Measurements from ENCODE around the gene CNRIP1.

Gene CNRIP1

DNA sequence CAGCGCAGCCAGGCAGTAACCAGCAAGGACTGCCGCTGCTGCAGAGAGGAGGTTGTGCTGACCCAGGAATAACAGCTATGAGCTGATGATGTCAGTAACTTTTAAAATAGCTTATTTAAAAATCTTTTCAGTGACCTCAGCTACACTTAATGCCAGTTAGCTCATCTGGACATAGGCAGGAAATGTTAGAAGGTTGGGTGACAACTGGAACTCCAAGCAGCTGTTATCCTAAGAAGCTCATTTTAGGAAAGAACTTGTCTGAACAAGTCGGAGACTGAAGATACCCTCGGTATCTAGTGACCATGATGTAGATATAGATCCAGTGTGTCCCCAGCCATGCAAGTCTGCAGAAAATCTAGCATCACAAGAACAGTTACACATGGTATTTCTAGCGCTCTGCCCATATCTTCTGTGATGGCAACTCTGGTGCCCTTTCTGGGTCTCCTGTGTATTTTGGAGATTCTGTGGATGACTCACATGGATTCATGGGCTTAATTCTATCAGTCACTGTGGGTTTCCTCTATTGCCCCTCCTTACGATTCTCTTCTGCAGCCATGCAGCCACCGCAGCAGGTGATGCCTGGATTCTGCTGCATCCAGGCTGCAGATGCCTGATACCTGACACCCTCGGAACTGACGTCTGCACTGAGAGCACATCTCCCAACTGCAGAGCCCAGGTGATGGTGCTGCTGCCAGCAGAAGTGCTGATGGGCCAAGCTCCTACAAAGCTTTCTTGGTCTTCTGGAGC lies 25.6 kb upstream of the CNRIP1 start:
- Histone ChIP-seq H4K8ac (ENCODE audit: low read length) (no peak overlapping the region), H2BK120ac (ENCODE audit: low read depth, low read length) (no peak overlapping the region), H2BK5ac (ENCODE audit: low read depth, low read length, poor library complexity, severe bottlenecking) (no peak overlapping the region), H2AK5ac (ENCODE audit: low read length, severe bottlenecking) (no peak overlapping the region), H3K14ac (ENCODE audit: low read length in 2 of 2) (no peak overlapping the region), H2BK15ac (ENCODE audit: low read depth, poor library complexity, severe bottlenecking) (no peak overlapping the region), H3K4me3 (ENCODE audit: insufficient read depth in 1 of 2, low read depth in 1 of 2, low read length in 2 of 2) (no peak overlapping the region), H3K36me3 (ENCODE audit: control insufficient read depth in 1 of 2, insufficient read depth in 2 of 2, low read depth in 1 of 2, low read length in 2 of 2) (no peaks in the 10 kb centered on the region), H3K9ac (ENCODE audit: low read length) (no peak overlapping the region), H3K79me1 (replicated peaks; ENCODE audit: low read length, poor library complexity, severe bottlenecking) (no peaks in the 10 kb centered on the region), H3K9me3 (ENCODE audit: control insufficient read depth, low read length) (no peaks in the 10 kb centered on the region), H3K27ac (ENCODE audit: low read length, poor library complexity, severe bottlenecking) (no peak overlapping the region), H3K23ac (ENCODE audit: low read length in 2 of 2) (no peak overlapping the region), H4K91ac (ENCODE audit: low read length) (no peak overlapping the region), H3K4ac (ENCODE audit: low read depth in 1 of 2, low read length in 2 of 2) (no peak overlapping the region), H2BK12ac (ENCODE audit: low read length in 2 of 2) (no peak overlapping the region), H3K4me1 (ENCODE audit: control insufficient read depth, insufficient read depth, low read depth, low read length) (peaks cover 1% of the 10 kb centered on the region), H3K18ac (ENCODE audit: low read depth in 1 of 2, low read length in 2 of 2) (no peak overlapping the region), H3K4me2 (ENCODE audit: low read length, poor library complexity, severe bottlenecking) (no peak overlapping the region), H3K27me3 (ENCODE audit: control insufficient read depth in 1 of 2, insufficient read depth in 1 of 2, low read length in 2 of 2) (peaks cover 0 to 10% of the 10 kb centered on the region in 2 experiments), H2AFZ (ENCODE audit: low read depth, low read length) (no peak overlapping the region)
- no peak for DNase-seq
- 79% methylated on average over 9 of the region's 9 CpGs for WGBS

DNA sequence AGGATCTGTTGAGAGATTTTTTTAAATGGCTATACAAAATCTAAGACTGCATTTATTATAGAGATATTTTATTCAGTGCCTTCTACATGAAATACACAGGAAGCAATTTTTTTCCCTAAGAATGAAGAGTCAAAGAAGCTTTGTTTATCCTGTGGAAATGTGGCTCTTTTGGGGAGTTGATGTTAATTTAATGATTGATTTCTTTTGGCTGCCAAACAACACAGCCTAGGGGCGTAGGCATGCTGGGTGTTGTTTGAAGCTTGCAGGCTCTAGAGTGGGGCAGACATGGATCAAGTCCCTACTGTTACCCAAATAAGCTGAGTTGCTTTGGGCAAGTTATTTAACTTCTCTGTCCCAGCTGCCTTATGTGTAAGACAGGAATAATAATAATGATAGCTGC lies 24.3 kb upstream of the CNRIP1 start:
- no peak for DNase-seq
- H2BK15ac ChIP-seq (ENCODE audit: low read depth, poor library complexity, severe bottlenecking) = no peak overlapping the region
- H3K9ac ChIP-seq (ENCODE audit: low read length) = no peak overlapping the region
- H3K4me1 ChIP-seq (ENCODE audit: control insufficient read depth, insufficient read depth, low read depth, low read length) = peaks cover 1% of the 10 kb centered on the region
- H3K27me3 ChIP-seq (ENCODE audit: control insufficient read depth in 1 of 2, insufficient read depth in 1 of 2, low read length in 2 of 2) = peaks cover 0 to 10% of the 10 kb centered on the region in 2 experiments
- H2BK120ac ChIP-seq (ENCODE audit: low read depth, low read length) = no peak overlapping the region
- no peak overlapping the region for H3K4ac ChIP-seq (ENCODE audit: low read depth in 1 of 2, low read length in 2 of 2)
- no peak overlapping the region for H2BK5ac ChIP-seq (ENCODE audit: low read depth, low read length, poor library complexity, severe bottlenecking)
- no peak overlapping the region for H2BK12ac ChIP-seq (ENCODE audit: low read length in 2 of 2)
- no peak overlapping the region for H2AK5ac ChIP-seq (ENCODE audit: low read length, severe bottlenecking)
- H3K27ac ChIP-seq (ENCODE audit: low read length, poor library complexity, severe bottlenecking) = no peak overlapping the region
- no peak overlapping the region for H3K23ac ChIP-seq (ENCODE audit: low read length in 2 of 2)
- H3K4me2 ChIP-seq (ENCODE audit: low read length, poor library complexity, severe bottlenecking) = no peak overlapping the region
- H3K18ac ChIP-seq (ENCODE audit: low read depth in 1 of 2, low read length in 2 of 2) = no peak overlapping the region
- H3K4me3 ChIP-seq (ENCODE audit: insufficient read depth in 1 of 2, low read depth in 1 of 2, low read length in 2 of 2) = no peak overlapping the region
- H4K91ac ChIP-seq (ENCODE audit: low read length) = no peak overlapping the region
- H3K36me3 ChIP-seq (ENCODE audit: control insufficient read depth in 1 of 2, insufficient read depth in 2 of 2, low read depth in 1 of 2, low read length in 2 of 2) = no peaks in the 10 kb centered on the region
- no peak overlapping the region for H3K14ac ChIP-seq (ENCODE audit: low read length in 2 of 2)
- no peaks in the 10 kb centered on the region for H3K9me3 ChIP-seq (ENCODE audit: control insufficient read depth, low read length)
- no peaks in the 10 kb centered on the region for H3K79me1 ChIP-seq (replicated peaks; ENCODE audit: low read length, poor library complexity, severe bottlenecking)
- no peak overlapping the region for H4K8ac ChIP-seq (ENCODE audit: low read length)
- 64% methylated on average over 1 of the region's 1 CpG for WGBS
- H2AFZ ChIP-seq (ENCODE audit: low read depth, low read length) = no peak overlapping the region

GRCh38 chr2:68342470-68342869 lies 22.7 kb upstream of the CNRIP1 start:
- Histone ChIP-seq H3K27ac (ENCODE audit: low read length, poor library complexity, severe bottlenecking) (no peak overlapping the region), H4K8ac (ENCODE audit: low read length) (no peak overlapping the region), H3K79me1 (replicated peaks; ENCODE audit: low read length, poor library complexity, severe bottlenecking) (no peaks in the 10 kb centered on the region), H3K14ac (ENCODE audit: low read length in 2 of 2) (no peak overlapping the region), H3K9me3 (ENCODE audit: control insufficient read depth, low read length) (no peaks in the 10 kb centered on the region), H2BK15ac (ENCODE audit: low read depth, poor library complexity, severe bottlenecking) (no peak overlapping the region), H3K23ac (ENCODE audit: low read length in 2 of 2) (no peak overlapping the region), H2AK5ac (ENCODE audit: low read length, severe bottlenecking) (no peak overlapping the region), H3K27me3 (ENCODE audit: control insufficient read depth in 1 of 2, insufficient read depth in 1 of 2, low read length in 2 of 2) (peaks cover 0 to 10% of the 10 kb centered on the region in 2 experiments), H3K4me1 (ENCODE audit: control insufficient read depth, insufficient read depth, low read depth, low read length) (peaks cover 1% of the 10 kb centered on the region), H2AFZ (ENCODE audit: low read depth, low read length) (no peak overlapping the region), H3K9ac (ENCODE audit: low read length) (no peak overlapping the region), H3K18ac (ENCODE audit: low read depth in 1 of 2, low read length in 2 of 2) (no peak overlapping the region), H2BK120ac (ENCODE audit: low read depth, low read length) (no peak overlapping the region), H3K4me2 (ENCODE audit: low read length, poor library complexity, severe bottlenecking) (no peak overlapping the region), H4K91ac (ENCODE audit: low read length) (no peak overlapping the region), H2BK12ac (ENCODE audit: low read length in 2 of 2) (no peak overlapping the region), H3K4me3 (ENCODE audit: insufficient read depth in 1 of 2, low read depth in 1 of 2, low read length in 2 of 2) (no peak overlapping the region), H2BK5ac (ENCODE audit: low read depth, low read length, poor library complexity, severe bottlenecking) (no peak overlapping the region), H3K4ac (ENCODE audit: low read depth in 1 of 2, low read length in 2 of 2) (no peak overlapping the region), H3K36me3 (ENCODE audit: control insufficient read depth in 1 of 2, insufficient read depth in 2 of 2, low read depth in 1 of 2, low read length in 2 of 2) (no peaks in the 10 kb centered on the region)
- DNase-seq = no peak
- 95% methylated on average over 1 of the region's 1 CpG for WGBS

DNA sequence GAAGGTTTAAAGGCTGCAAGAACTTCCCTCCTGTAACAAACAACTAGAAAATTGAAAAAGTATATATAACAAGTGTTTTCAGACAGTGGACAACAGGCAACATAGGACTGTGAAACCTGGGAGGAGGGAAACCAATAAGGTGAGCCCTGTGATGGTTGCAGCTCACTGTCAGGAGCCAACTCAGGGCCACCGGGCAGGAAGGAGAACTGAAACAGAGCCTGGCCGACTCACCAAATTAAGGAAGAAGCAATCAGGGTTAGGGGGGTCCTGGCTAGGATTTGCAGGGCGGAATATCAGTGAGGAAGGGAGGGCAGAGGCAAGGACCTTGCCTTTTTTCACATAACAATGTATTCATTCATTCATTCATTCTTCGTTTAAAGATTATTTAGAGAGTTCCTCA lies 21.8 kb upstream of the CNRIP1 start:
- Histone ChIP-seq H2BK120ac (ENCODE audit: low read depth, low read length) (no peak overlapping the region), H3K36me3 (ENCODE audit: control insufficient read depth in 1 of 2, insufficient read depth in 2 of 2, low read depth in 1 of 2, low read length in 2 of 2) (no peaks in the 10 kb centered on the region), H3K27me3 (ENCODE audit: control insufficient read depth in 1 of 2, insufficient read depth in 1 of 2, low read length in 2 of 2) (peaks cover 0 to 10% of the 10 kb centered on the region in 2 experiments), H3K9me3 (ENCODE audit: control insufficient read depth, low read length) (no peaks in the 10 kb centered on the region), H2AFZ (ENCODE audit: low read depth, low read length) (no peak overlapping the region), H3K4ac (ENCODE audit: low read depth in 1 of 2, low read length in 2 of 2) (no peak overlapping the region), H3K4me1 (ENCODE audit: control insufficient read depth, insufficient read depth, low read depth, low read length) (peaks cover 1% of the 10 kb centered on the region), H3K14ac (ENCODE audit: low read length in 2 of 2) (no peak overlapping the region), H3K23ac (ENCODE audit: low read length in 2 of 2) (no peak overlapping the region), H3K18ac (ENCODE audit: low read depth in 1 of 2, low read length in 2 of 2) (no peak overlapping the region), H2BK15ac (ENCODE audit: low read depth, poor library complexity, severe bottlenecking) (no peak overlapping the region), H2AK5ac (ENCODE audit: low read length, severe bottlenecking) (no peak overlapping the region), H3K9ac (ENCODE audit: low read length) (no peak overlapping the region), H3K79me1 (replicated peaks; ENCODE audit: low read length, poor library complexity, severe bottlenecking) (no peaks in the 10 kb centered on the region), H2BK5ac (ENCODE audit: low read depth, low read length, poor library complexity, severe bottlenecking) (no peak overlapping the region), H4K91ac (ENCODE audit: low read length) (no peak overlapping the region), H4K8ac (ENCODE audit: low read length) (no peak overlapping the region), H3K27ac (ENCODE audit: low read length, poor library complexity, severe bottlenecking) (no peak overlapping the region), H2BK12ac (ENCODE audit: low read length in 2 of 2) (no peak overlapping the region), H3K4me2 (ENCODE audit: low read length, poor library complexity, severe bottlenecking) (no peak overlapping the region), H3K4me3 (ENCODE audit: insufficient read depth in 1 of 2, low read depth in 1 of 2, low read length in 2 of 2) (no peak overlapping the region)
- WGBS = 66% methylated on average over 2 of the region's 4 CpGs
- no peak for DNase-seq
